ENCODE data around the gene LIN9.

The LIN9 gene

GRCh38 chr1:226296911-226297310 lies 12.1 kb downstream of the LIN9 start:
- no peak for TF ChIP-seq CTCF (IDR thresholded peaks at IDR 0.05)
- no peak overlapping the region for H3K4me3 ChIP-seq
- H3K27ac ChIP-seq, result no peak overlapping the region
- no peak for DNase-seq (ENCODE audit: low spot score)

GRCh38 chr1:226293553-226293920 lies 15.4 kb downstream of the LIN9 start:
- Histone ChIP-seq H3K4me3 (no peak overlapping the region), H3K27ac (no peak overlapping the region)
- TF ChIP-seq CTCF (IDR thresholded peaks at IDR 0.05), result no peak
- DNase-seq (ENCODE audit: low spot score), result no peak

GRCh38 chr1:226292874-226293552 lies 16.0 kb downstream of the LIN9 start:
- no peak overlapping the region for H3K27ac ChIP-seq
- no peak overlapping the region for H3K4me3 ChIP-seq
- TF ChIP-seq CTCF (IDR thresholded peaks at IDR 0.05), result no peak
- no peak for DNase-seq (ENCODE audit: low spot score)

GRCh38 chr1:226287587-226287986 lies 21.4 kb downstream of the LIN9 start:
- no peak for DNase-seq (ENCODE audit: low spot score)
- Histone ChIP-seq H3K4me3 (no peak overlapping the region), H3K27ac (no peak overlapping the region)
- no peak for TF ChIP-seq CTCF (IDR thresholded peaks at IDR 0.05)

GRCh38 chr1:226281058-226281457 lies 27.9 kb downstream of the LIN9 start:
- H3K4me3 ChIP-seq, result no peak overlapping the region
- no peak for TF ChIP-seq CTCF (IDR thresholded peaks at IDR 0.05)
- DNase-seq (ENCODE audit: low spot score), result no peak
- no peak overlapping the region for H3K27ac ChIP-seq

GRCh38 chr1:226279498-226279897 lies 29.5 kb downstream of the LIN9 start:
- H3K4me3 ChIP-seq, result no peak overlapping the region
- DNase-seq (ENCODE audit: low spot score), result no peak
- TF ChIP-seq CTCF (IDR thresholded peaks at IDR 0.05), result no peak
- H3K27ac ChIP-seq, result no peak overlapping the region

GRCh38 chr1:226277897-226278296 lies 31.1 kb downstream of the LIN9 start:
- no peak for DNase-seq (ENCODE audit: low spot score)
- no peak for TF ChIP-seq CTCF (IDR thresholded peaks at IDR 0.05)
- Histone ChIP-seq H3K27ac (no peak overlapping the region), H3K4me3 (no peak overlapping the region)
